Neural cell (in vitro differentiated cells): ENCODE data around the gene CCDC12.

Source experiments
- CTCF ChIP-seq: fragments of 450-650 bp; IDR thresholded peaks from 2 replicates; pipeline ENCODE4 v1.5.1; 2014; ENCODE audit warnings: antibody characterized with exemption, mild to moderate bottlenecking, moderate library complexity; ENCODE audit not compliant: poor library complexity, severe bottlenecking
- EP300 ChIP-seq: fragments of 450-650 bp; conservative IDR thresholded peaks from 2 replicates; pipeline ENCODE4 v1.6.1; 2014; ENCODE audit warnings: antibody characterized with exemption, mild to moderate bottlenecking, moderate library complexity; ENCODE audit not compliant: poor library complexity, severe bottlenecking
- EZH2 ChIP-seq: fragments of 200-600, 300-800 bp; shearing (Covaris generic), sonication (generic); IDR thresholded peaks from 2 replicates; pipeline ENCODE4 v1.6.1; 2014; ENCODE audit warnings: antibody characterized with exemption, low read length, borderline replicate concordance, mild to moderate bottlenecking; ENCODE audit not compliant: insufficient read depth, poor library complexity, severe bottlenecking
- MXI1 ChIP-seq: fragments of 450-650 bp; conservative IDR thresholded peaks from 2 replicates; pipeline ENCODE4 v1.6.1; 2014; ENCODE audit warnings: antibody characterized with exemption, mild to moderate bottlenecking; ENCODE audit not compliant: poor library complexity, severe bottlenecking
- POLR2AphosphoS5 ChIP-seq: IDR thresholded peaks from 2 replicates; pipeline ENCODE4 v1.6.1; 2012
- SMC3 ChIP-seq: fragments of 450-650 bp; conservative IDR thresholded peaks from 2 replicates; pipeline ENCODE4 v1.6.1; 2014; ENCODE audit warnings: antibody characterized with exemption, mild to moderate bottlenecking, moderate library complexity; ENCODE audit not compliant: poor library complexity

GRCh38 chr3:47009225-47010110, 32.9 kb upstream of the CCDC12 start:
- no peak for TF ChIP-seq CTCF
- TF ChIP-seq SMC3 = no peak
- TF ChIP-seq POLR2AphosphoS5 = no peak
- no peak for TF ChIP-seq MXI1
- no peak for TF ChIP-seq EP300
- TF ChIP-seq EZH2 = no peak
